WERI-Rb-1 (cell line): ENCODE data around the gene FNDC3B.

Experiments
- DNase-seq: peaks from one replicate; pipeline ENCODE4 v3.0.0-alpha.2; 2020
- H3K27ac ChIP-seq: fragments of 250-450 bp; sonication (Bioruptor Pico); 2 replicates; pipeline ENCODE4 v1.5.1; 2020; ENCODE audit warnings: mild to moderate bottlenecking, moderate library complexity
- H3K27me3 ChIP-seq: fragments of 250-450 bp; sonication (Bioruptor Pico); 2 replicates; pipeline ENCODE4 v1.5.1; 2021; ENCODE audit warnings: mild to moderate bottlenecking, low read depth, moderate library complexity; ENCODE audit not compliant: insufficient read depth, severe bottlenecking
- H3K36me3 ChIP-seq: fragments of 250-450 bp; sonication (Bioruptor Pico); 2 replicates; pipeline ENCODE4 v1.5.1; 2020; ENCODE audit warnings: mild to moderate bottlenecking, moderate library complexity
- H3K4me3 ChIP-seq: 2 replicates; pipeline ENCODE4 v1.5.1; 2011; ENCODE audit warnings: low read depth, mild to moderate bottlenecking, control low read depth, low read length
- H3K9me3 ChIP-seq: fragments of 250-450 bp; sonication (Bioruptor Pico); 2 replicates; pipeline ENCODE4 v1.5.1; 2021; ENCODE audit warnings: mild to moderate bottlenecking, moderate library complexity; ENCODE audit not compliant: severe bottlenecking
- TF ChIP-seq, protein P1 (sequence below): IDR thresholded peaks from 2 replicates; pipeline ENCODE4 v1.5.1; 2011; ENCODE audit warnings: low read depth, mild to moderate bottlenecking, control low read depth, inconsistent platforms, low read length

Gene FNDC3B

DNA sequence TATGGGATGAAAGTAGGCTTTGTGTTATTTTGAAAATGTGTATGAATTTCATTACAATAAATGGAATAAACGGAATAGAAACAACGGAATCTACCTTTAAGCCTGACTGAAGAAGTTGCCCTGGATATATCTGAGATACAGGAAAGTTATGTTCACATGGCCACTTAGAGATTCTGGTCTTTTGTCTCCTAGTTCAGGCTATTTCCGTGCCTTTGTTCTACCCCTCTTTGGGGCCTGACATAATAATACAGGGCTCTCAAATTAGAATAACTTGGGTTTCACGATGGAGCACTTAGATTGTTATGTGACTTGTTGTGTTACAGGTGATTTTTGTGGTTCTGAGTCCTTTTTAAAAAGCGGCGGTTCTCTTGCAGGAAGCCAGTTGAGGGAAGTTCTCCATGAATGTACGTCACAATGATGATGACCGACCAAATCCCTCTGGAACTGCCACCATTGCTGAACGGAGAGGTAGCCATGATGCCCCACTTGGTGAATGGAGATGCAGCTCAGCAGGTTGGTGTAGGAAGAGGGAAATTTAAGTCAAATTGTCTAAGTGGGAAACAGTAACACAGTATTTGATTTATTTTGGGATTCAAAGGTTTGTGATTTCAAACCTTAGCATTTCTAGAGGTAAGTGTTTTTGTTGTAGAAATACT, 72.8 kb downstream of the FNDC3B start:
- Histone ChIP-seq H3K27me3 (no peaks in the 10 kb centered on the region), H3K36me3 (no peaks in the 10 kb centered on the region; the same call in 1 of the 2 replicates), H3K27ac (no peak overlapping the region), H3K4me3 (no peak overlapping the region), H3K9me3 (no peaks in the 10 kb centered on the region)
- no peak for DNase-seq
- TF ChIP-seq, protein P1, sequence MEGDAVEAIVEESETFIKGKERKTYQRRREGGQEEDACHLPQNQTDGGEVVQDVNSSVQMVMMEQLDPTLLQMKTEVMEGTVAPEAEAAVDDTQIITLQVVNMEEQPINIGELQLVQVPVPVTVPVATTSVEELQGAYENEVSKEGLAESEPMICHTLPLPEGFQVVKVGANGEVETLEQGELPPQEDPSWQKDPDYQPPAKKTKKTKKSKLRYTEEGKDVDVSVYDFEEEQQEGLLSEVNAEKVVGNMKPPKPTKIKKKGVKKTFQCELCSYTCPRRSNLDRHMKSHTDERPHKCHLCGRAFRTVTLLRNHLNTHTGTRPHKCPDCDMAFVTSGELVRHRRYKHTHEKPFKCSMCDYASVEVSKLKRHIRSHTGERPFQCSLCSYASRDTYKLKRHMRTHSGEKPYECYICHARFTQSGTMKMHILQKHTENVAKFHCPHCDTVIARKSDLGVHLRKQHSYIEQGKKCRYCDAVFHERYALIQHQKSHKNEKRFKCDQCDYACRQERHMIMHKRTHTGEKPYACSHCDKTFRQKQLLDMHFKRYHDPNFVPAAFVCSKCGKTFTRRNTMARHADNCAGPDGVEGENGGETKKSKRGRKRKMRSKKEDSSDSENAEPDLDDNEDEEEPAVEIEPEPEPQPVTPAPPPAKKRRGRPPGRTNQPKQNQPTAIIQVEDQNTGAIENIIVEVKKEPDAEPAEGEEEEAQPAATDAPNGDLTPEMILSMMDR = no peak

- Histone ChIP-seq H3K27me3 (no peaks in the 10 kb centered on the region), H3K4me3 (no peak overlapping the region), H3K9me3 (no peaks in the 10 kb centered on the region), H3K36me3 (no peaks in the 10 kb centered on the region; the same call in 1 of the 2 replicates), H3K27ac (no peak overlapping the region)
- TF ChIP-seq, protein P1 = no peak
- DNase-seq = no peak
These were observed 73.3 kb downstream of the FNDC3B start for GRCh38 chr3:172112734-172113120.

- Histone ChIP-seq H3K27ac (no peak overlapping the region), H3K27me3 (no peaks in the 10 kb centered on the region), H3K9me3 (no peaks in the 10 kb centered on the region), H3K36me3 (no peaks in the 10 kb centered on the region; the same call in 1 of the 2 replicates), H3K4me3 (no peak overlapping the region)
- TF ChIP-seq, protein P1 = no peak
- no peak for DNase-seq
These were observed 74.3 kb downstream of the FNDC3B start for GRCh38 chr3:172113710-172114109.

- Histone ChIP-seq H3K36me3 (no peaks in the 10 kb centered on the region; the same call in 1 of the 2 replicates), H3K27ac (no peak overlapping the region), H3K9me3 (no peaks in the 10 kb centered on the region), H3K27me3 (no peaks in the 10 kb centered on the region), H3K4me3 (no peak overlapping the region)
- DNase-seq = no peak
- TF ChIP-seq, protein P1 = no peak
These were observed 75.7 kb downstream of the FNDC3B start for GRCh38 chr3:172115059-172115458.

- Histone ChIP-seq H3K27ac (no peak overlapping the region), H3K27me3 (no peaks in the 10 kb centered on the region), H3K9me3 (no peaks in the 10 kb centered on the region), H3K36me3 (no peaks in the 10 kb centered on the region; the same call in 1 of the 2 replicates), H3K4me3 (no peak overlapping the region)
- no peak for DNase-seq
- TF ChIP-seq, protein P1 = no peak
These were observed 76.4 kb downstream of the FNDC3B start for GRCh38 chr3:172115787-172116186.

DNA sequence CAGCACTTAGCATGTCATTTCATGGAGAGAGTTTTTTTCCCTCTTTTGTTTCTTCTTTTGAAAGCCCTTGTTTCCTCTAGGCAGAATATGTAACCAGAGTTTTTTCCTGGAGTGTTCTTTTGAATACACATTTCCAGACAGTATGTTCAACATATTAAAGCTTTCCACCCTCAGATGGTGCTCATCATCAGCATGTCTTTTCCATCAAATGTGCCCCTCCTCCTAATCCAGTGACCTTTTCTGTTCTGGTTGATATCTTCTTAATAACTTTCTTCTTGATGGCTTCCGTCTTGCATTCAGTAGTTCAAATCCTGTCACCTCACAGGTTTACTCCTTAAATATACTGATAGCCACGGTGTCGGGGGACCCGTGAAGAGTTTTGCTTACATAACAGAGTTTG, 78.6 kb downstream of the FNDC3B start:
- no peaks in the 10 kb centered on the region for H3K27me3 ChIP-seq
- H3K9me3 ChIP-seq = no peaks in the 10 kb centered on the region
- H3K27ac ChIP-seq = no peak overlapping the region
- DNase-seq = no peak
- no peaks in the 10 kb centered on the region; the same call in 1 of the 2 replicates for H3K36me3 ChIP-seq
- TF ChIP-seq, protein P1 = no peak
- no peak overlapping the region for H3K4me3 ChIP-seq
